ENCODE results near the gene LHPP.
"Not testable (repeated sequence)": the region's sequence is repeated elsewhere in the genome, so short reads cannot be mapped to it uniquely, and the experiment has no call there.

The LHPP gene

GRCh38 chr10:124576526-124577420, 115.2 kb downstream of the LHPP start:
- no peak for ATAC-seq

GRCh38 chr10:124577651-124578050, 116.0 kb downstream of the LHPP start:
- ATAC-seq: no peak

GRCh38 chr10:124578231-124579010, 116.8 kb downstream of the LHPP start:
- no peak for ATAC-seq

GRCh38 chr10:124579011-124579399, 117.4 kb downstream of the LHPP start:
- no peak for ATAC-seq

- ATAC-seq: no peak
These were observed 124.5 kb downstream of the LHPP start for GRCh38 chr10:124586142-124586541.

- ATAC-seq: no peak
These were observed 126.2 kb downstream of the LHPP start for GRCh38 chr10:124587811-124588211.

- not testable (repeated sequence) for ATAC-seq
These were observed 126.7 kb downstream of the LHPP start for GRCh38 chr10:124588341-124588735.

- no peak for ATAC-seq
These were observed 127.3 kb downstream of the LHPP start for GRCh38 chr10:124588736-124589490.

GRCh38 chr10:124589491-124590041, 127.9 kb downstream of the LHPP start:
- no peak for ATAC-seq

GRCh38 chr10:124590216-124591122, 128.8 kb downstream of the LHPP start:
- no peak for ATAC-seq

- ATAC-seq: no peak
These were observed 129.5 kb downstream of the LHPP start for GRCh38 chr10:124591123-124591495.

- ATAC-seq: no peak
These were observed 130.5 kb downstream of the LHPP start for GRCh38 chr10:124592101-124592500.

GRCh38 chr10:124592736-124593430, 131.3 kb downstream of the LHPP start:
- no peak for ATAC-seq

- ATAC-seq: no peak
These were observed 131.9 kb downstream of the LHPP start for GRCh38 chr10:124593431-124593985.

- ATAC-seq: no peak
These were observed 132.6 kb downstream of the LHPP start for GRCh38 chr10:124594240-124594639.

- ATAC-seq: no peak
These were observed 133.7 kb downstream of the LHPP start for GRCh38 chr10:124595143-124595883.

GRCh38 chr10:124596116-124596785, 134.6 kb downstream of the LHPP start:
- no peak for ATAC-seq

GRCh38 chr10:124596962-124597845, 135.6 kb downstream of the LHPP start:
- no peak for ATAC-seq

- ATAC-seq: no peak
These were observed 136.2 kb downstream of the LHPP start for GRCh38 chr10:124597846-124598165.

Measured in activated CD4-positive, CD25-positive, alpha-beta regulatory T cell treated with anti-CD3 and anti-CD28 coated beads, Interleukin-2, amount 50 U/mL, for 24 hours (primary cell).